ENCODE measurements around the gene ZNF608.

The ZNF608 gene

DNA sequence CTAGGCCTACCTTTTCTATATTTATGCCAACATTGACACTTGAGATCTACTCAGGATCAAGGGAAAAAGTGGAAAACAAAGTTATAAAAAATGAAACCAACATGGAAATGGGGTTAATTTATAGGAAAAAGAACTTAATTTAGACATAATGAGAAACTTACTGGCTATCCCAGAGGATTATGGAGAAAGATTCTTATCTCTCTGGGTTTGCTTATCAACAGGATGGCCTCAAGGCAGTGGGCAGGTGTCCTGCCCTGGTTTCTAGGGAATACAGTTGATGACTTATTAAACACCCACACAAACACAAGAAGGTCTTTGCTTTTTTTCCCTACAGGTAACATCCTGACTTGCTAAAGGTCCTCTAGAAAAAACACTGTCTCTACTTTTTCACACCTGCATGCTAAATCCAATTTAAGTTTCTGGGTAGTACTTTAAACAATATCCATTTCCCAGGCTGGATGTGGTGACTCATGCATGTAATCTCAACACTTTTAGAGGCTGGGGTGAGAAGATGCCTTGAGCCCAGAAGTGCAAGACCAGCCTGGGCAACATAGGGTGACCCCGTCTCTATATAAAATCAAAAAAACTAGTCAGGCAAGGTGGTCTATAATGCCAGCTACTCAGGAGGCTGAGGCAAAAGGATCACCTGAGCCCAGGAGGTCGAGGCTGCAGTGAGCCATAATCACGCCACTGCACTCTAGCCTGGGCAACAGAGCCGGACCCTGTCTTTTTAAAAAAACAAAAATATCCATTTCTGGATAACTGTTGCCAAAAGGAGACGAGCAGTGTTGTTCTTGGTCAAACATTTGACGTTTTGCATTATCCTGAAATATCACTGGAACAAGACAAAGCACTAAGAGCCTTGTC, 6.6 kb upstream of the ZNF608 start:
- no peak for DNase-seq

DNA sequence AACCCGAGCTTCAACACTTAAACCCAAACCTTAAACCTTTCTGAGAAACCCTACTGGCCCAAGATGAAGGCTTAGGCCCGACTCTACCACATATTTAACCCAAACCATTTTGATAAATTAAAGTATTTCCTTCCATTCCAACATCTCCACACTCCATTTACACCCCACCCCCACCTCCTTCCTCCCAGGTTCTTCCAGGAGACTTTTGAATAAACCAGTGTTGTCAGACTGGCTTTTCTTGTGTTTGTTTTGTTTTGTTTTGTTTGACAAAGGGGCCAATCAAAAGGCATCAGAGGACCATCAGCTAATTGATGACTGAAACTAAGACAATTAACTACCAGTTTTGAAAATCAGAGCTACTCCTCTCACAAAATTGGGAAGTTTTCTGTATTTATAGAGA, 4.6 kb upstream of the ZNF608 start:
- no peak for DNase-seq

DNA sequence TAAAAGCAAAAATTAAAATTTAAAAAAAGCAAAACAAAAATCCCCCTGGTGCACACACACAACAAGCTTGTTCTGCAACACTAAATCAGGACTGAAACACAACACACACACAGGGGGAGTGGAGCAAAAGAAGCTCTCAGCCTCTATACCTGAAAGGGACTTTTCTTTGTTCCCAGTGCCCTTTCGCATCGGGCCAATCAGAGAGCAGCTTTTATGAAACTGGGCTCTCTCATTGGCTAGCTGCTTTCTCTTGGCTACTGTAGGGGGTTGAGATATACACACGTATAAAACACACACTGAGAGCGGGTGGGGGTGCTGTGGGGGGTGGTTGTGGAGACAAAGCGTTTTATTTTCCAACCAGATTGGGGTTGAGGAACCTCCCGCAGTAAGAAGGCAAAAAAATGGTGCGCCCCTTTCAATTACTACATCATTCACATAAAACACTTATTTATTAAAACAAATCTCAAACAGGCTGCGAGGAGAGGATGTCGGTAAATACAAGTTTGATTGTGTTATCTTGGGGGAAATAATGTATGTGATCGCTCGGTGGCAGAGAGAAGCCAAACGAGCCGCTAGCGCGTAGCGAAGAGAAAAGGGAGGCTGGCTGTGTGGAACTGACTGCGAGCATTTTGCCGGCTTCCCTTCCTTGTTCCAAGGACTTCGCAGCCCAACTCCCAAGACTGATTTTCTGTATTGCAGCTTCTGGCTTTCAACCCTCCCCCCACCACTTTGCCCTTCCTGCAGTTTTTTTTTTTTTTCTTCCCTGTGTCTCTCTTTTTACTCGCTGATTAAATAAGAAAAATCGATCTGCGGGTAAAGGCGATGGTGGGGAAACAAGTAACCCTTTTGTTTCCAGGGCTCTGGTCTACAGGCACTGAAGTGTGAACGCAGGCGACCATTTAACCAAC, 2.5 kb upstream of the ZNF608 start:
- peak; percentile 75 for DNase-seq

DNA sequence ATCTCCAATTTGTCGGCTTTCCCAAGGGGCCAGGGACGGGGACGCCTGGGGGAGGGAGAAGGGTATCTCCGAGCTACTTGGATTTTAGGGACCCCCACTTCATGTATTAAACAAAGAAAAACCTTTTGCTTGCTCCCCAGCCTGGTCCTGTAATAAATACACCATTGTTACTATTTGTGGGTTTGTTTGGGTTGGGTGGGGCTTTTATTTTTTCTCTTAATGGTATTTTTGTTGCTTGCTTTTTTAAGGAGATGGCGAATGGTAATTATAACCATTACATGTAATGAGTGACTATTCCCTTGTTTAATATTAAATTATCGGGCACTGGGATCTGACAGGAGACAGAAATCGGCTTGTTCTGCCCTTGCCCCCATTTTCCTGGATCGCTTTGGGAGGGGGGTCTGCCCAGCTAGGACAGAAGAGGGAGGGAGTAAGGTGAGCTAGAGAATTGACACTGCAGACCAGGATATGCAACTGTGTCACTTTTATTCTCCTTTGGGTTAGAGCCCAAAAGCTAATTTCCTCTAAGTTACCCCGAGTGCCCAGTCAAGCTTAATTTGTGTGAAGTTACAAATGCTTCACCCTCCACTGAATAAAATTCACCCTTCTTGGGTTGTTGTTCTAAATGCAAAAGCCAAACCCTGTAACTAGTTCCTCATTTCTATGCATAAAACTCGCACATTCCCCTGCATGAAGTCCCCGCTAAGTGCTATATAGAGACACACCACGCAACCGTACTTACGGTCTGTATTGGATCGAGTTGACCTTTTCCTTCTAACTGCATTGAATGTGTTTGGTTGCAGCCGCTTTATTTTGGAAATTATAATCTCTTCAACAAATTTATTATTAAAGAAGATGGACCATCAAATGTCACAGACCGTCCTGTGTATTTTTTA, 1.6 kb upstream of the ZNF608 start:
- no peak for DNase-seq

DNA sequence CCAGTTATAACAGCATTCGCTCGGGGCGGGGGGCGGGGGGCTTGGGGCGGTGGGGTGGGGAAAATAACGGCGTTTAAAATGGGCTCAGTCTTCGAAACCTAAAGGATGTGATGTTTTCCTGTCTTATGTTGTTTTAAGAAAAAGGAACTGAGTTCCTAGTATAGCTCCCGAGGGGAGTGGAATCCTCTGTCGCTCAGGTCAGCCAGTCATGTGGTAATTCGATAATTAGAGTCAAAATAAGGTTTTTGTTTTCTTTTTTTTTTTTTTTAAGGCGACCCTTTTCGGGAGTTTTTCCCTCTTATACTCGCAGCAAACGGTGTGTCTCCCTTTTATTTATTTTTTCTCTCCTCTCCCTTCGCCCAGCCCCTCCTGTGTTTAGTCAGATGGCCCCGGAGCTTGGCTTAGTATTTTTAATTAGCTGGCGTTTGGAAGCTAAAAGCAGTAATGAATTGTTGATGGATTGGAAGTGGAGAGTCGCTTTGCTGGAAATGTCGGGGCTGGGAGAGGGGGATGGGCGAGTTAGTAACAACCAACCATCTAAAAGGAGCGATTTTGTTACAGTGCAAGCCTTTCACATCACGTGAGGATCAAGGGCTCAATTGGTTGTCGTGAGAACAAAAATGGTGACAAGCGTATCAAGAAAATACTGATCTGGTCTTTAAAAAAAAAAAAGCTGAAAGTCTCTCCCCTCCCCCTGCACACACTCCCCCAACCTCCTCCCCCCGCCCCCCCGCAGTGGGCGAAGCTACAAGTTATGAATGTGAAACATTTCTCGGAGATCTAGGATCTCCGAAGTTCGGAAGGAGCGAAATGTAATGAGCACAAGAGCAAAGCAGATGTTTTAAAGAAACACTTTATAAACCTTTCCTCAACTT, 714 bp upstream of the ZNF608 start:
- peak; percentile 83 for DNase-seq

DNA sequence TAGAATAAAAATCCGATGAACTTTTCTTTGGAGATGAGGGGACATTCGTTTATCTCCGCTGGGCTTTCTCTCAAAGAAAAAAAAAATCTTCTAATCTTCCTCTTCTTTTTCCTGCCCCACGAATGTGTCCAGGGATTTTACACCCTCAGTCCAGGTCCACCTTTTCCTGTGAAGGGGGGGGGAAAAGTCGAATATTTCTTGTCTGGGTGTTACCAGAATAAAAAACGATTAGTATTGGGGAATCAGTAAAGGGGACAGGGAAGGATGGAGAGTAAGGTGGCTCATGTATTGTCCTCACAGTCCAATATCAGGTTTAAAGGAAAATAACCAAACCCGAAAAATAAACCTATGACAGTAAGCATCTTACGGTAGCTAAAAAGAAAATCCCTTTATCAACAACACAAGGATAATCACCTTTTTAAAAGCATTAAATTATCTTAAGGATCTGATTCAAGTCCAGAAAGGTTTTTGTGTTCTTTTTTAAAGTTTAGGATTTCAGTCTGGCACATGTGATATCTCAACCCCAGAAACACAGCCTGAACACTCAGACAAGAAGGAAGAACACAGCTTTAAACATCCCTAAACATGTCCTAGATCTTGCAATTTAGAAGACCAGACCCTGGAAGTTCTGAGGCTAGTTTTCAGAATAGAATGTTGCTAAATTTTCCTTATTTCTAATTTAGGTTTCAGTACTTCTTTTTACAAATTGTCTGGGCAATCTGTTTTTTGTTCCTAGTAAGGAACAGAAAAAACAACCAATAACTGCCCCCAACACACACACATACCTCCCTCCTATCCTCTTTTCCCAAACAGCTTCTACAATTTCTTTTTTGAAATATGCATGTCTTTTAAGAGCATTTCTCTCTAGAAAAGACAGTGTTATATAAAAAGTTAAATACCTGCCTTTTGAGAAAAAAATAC, 1.2 kb downstream of the ZNF608 start:
- no peak for DNase-seq

DNA sequence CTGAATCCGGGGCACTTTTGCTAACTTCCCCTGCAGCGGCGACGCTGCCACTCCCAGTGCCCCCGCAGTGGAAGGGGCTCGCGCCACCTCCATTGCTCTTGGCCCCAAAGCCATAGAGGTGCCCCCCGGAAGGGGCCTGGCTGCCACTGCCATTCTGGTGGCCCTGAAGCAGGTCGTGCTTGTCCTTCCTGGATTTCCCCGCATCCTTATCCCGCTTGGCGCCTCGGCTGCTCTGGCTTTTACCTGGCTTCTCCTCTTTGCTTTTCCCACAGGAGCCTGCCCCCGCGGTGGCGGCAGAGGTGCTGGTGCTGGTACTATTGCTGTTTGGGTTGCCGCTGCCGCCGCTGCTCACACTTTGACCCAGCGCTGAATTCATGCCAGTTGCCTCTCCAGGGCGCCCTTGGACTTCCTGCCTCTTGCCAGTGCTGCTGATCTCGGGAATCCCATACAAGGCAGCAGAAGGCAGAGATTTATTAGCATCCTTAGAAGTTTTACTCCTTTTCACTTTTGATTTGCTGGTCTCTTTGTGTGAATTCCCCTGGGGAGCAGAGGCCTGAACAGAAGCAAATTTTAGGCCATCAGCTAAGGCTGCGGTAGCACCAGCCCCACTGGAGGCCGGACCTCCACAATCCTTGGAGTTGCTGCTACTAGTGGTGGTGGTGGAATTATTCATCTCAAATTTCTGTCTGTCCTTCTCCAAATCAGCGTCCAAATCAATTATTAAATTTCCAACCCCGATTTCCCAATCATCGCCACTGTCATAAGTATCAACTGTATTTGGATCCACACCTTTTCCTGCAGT, 2.1 kb downstream of the ZNF608 start:
- no peak for DNase-seq

DNA sequence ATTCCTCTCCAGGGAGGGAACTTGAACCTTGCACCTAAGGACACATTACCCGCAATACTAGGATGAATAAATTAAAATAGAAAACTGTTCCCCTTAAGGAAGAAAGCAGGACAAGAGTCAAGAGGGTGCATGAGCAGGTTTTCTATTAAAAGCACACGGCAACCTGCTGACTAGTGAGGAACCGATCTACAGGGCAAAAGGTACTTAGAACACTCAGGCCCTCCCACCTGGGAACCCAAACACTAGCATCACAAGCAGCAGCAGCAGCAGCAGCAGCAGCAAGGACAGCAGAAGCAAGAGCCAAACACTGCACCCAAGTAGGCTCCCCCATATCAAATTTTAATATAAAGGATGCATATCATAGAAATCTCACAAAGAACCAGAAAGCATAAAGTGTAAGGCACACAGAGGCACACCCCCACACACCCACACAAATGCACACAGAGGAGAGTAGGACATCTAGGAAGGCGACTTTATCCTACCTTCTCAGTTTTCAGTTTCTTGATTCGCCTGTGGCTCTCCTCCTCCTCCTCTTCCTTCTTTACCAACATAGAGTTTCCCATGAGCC, 2.8 kb downstream of the ZNF608 start:
- no peak for DNase-seq

DNA sequence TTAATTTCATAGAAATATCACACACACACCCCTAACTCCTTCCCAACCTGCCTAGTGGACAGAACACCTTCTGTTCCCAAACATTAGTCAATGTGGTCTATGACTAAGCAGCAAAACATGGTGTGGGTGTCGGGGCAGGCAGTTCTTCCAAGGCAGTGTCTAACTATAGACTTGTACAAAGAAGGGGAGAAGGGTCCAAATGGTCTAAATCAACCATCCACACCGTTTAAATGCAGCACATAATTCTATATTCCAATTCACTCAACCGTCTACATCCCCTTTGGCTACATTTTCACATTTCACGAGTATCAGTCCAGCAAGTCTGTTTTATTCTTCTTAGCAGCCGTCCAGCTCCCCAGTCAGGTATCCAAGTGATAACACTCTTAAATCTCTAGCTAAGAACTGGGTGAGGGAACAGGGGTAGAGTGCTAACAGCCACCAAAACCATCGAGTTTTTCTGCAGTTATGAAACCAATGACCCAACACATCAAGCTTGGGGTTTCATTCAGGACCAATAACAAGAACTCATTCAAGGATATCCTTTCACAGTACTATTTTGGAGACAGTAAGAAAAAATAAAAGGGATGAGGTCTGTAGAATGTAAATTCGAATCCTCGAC, 3.3 kb downstream of the ZNF608 start:
- no peak for DNase-seq

DNA sequence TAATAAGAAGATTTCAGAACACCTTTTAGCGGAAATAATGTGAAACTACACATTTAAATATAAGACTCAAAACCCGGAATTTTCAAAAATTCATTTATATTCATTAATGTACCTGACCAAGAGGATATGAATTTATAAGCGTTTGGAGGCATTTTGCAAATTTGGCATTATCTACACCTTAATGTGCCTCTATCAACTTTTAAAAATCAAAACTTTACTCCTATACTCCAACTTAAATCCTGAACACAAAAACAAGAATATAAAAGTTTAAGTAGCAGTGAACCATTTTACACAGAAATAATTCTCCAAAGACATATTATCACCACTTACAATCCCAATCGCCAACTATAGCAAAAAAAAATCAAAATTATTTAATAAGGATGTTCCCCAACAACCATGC, 3.9 kb downstream of the ZNF608 start:
- no peak for DNase-seq

DNA sequence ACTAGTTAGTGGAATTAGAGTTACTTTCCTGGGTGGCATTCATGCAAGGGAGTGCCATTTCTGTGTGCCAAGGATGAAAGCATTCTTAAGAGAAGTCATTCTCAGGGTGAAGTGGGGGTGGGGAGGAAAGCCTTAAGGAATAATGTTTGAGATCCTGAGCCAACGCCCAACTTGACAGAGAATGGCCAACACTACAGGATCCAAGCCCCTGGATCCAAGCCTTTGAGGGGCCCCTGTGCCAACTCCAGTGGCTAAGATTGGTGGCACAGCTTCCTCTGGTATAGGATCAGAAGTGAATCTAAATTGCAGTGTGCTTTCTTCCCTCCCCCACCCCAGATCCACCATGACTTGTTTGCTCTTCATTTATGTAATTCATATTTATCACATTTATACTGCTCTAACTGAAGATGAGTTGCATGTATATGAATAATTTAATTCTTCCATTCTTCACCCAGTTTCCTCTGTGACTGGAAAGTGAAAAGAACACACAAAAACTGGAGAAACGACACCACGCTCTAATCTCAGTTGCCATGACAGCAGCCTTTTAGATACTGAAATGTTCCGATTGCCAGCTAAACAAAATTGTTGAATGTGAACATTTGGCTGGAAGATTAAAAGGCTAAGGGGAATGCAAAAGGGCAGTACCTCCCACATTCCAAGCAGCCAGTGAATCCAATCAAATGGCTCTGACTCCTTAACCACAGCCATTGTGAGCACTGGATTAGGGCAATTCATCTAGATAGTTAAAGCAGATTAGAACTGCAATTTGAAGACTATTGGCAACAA, 4.5 kb downstream of the ZNF608 start:
- DNase-seq = no peak

DNA sequence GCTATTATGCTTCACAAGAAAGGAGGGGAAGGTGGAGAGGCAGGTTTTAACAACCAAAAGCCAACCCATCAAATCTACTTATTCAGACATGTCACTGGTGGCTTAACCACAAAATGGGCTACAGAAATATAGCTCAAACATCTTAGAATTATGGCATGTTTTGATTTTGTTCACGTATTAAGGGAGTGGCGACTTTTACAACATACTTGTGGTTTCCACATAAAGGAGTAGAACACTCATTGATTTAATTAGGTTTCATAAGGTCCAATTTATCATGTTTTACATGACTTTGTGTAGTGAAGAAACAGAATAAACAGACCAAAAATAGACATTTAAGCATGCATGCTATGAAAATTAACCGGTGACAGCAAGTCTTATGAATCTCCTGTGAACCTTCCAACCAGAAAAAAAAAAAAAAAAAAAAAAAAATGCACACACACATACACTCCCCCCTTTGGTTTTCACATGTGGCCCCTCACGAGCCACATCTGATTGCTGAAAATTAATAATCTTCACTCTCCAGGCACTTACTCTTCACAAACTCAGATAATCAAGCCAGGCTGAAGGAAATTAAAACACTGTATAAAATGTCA, 5.4 kb downstream of the ZNF608 start:
- peak; percentile 48 for DNase-seq

DNA sequence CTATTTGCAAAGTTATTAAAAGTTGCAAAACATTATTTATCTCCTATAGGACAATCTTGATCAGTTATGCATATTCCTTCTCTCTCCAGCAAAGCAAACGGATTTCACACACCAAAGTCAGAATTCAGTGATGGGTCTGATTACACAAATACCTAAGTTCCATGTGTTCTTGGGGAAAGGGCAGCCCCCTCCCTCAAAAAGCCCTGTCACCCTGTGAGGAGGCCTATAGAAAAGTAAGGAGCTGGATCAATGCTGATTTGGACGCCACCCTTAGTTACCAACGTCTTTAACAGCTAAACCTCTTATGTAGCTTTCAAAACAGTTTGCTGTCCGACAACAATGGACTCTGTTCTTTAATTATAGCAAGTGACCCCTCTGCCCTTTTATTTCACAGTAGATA, 6.4 kb downstream of the ZNF608 start:
- no peak for DNase-seq

DNA sequence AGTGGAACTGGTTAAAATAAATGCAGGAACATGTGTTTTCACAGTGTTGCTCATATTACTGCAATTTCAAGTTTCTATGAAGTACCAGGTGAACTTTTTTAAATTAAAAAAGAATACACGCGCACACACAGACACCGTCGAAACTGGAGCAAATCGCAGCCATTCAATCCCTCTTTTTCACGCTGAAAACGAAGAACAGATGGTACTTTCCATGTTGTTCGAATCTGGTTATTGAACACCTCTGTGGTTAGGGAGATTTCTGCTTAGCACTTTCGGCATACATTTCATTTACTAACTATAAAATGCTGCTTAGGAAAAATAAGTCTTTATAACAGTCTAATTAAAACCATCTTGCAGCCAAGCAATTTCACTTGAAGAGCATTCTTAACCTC, 6.8 kb downstream of the ZNF608 start:
- no peak for DNase-seq

DNA sequence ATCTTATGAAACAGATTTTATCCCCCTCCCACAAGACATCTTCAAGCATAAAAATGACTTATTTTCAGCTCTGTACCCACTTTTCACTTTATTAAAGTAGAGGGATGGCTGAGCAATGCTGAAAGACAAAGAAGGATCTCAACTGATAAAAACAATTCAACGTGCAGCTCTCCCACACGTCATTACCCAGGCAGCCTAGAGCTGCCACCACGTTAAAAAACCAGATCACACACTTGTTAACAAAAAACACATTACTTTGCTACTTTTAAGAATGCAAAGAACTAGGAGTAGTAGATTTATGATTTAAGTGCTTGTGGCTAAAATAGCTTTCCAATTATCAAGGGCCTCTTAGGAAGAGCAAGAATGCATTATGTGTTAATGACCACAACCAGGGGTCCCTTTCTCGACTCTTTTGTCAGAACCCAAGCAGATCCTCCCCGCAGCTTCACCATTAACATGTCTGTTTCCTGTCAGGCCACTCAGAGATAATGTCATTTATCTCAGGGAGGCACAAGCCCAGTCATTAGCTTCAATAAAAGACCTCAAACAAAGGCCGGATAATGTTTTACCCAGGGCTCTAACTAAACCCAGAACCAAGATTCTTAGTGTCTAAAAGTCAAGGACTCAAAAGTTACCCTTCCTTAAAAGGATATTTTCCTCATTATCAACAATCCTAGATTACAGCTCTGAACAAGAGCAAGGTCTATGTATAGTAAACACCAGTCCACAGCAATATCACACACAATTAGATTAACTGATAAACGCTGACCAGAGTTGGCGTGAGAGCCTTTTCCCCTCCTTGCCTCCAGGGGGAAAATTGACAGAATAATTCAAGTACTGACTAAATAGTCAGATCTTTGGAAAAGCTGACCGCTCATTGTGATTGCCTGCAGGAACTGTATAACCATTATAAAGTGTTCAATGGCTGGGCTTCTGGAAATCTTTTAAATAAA, 7.5 kb downstream of the ZNF608 start:
- DNase-seq = no peak

DNA sequence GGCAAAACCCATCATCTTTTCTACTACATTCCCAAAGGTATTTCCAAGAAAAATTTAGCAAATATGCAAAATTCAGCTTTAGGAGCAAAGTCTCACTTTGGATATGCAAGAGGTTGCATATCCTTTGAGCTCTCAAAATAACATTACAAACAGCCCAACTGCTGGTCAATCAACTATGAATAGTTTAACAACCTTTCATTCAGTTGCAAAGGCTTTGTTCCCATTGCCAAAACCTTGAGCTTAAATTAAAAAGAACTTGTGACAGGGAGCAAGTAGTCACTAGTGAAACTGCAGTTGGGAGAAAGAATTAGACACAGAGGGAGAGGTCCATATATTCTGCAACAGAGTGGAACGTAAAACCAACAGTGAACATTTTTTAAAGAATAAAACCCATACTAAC, 8.8 kb downstream of the ZNF608 start:
- DNase-seq = no peak

DNA sequence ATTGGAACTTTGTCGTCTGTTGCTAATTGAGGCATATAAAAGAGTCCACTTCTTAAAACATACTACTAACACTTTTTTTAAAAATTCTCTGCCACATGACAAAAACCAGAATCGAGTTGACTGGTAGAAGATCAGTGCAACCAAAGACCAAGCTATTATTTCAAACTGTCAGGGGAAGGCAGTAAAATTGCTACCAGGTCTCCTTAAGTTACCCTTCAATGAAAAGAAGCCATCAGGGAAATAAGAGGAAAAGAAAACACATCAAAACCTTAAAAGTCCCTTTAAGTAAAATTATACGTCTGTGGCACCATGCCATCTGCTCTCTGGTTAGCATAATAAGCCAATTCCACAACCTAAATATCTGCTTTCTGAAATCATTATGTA, 9.6 kb downstream of the ZNF608 start:
- no peak for DNase-seq

All from DMS79 (cell line).